ENCODE data around the gene HIVEP3.
A peak's percentile ranks its signal among the peaks of the same experiment; 100 is the strongest.

HIVEP3 gene

DNA sequence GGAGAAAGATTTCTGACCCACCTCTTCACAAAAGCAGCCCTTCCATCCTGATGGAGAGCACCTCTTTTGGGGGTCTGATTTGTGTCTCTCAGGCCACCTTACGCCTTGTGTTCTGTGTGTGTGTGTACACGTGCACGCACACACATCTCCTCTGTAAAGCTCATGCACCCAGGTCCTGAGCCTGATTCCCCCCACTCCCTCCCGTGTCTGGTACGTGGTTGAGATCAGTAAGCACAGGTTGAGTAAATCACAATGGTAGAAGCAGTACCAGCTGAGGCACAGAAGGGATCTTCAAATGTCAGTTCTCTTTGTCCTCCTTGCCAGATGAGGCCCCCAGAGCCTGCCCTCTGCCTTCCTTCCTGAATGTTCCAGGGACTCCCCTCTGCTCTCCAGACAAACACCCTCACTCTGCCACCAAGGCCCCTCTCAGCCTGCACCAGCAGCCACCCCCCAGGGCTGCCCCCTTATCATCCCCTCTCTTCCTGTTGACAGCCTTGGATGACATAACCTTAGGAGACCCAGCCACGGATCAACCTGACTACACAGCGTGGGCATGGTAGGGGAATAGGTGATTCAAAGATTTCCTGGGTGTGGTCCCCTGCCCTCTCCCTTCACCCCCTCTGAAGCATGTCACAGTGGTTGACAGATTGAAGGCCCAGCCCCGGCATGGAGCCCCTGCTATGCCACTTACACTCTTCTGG lies 112.8 kb downstream of the HIVEP3 start:
- peak overlapping the region; percentile 67 for H3K4me3 Mint-ChIP-seq
- H3K36me3 Mint-ChIP-seq (ENCODE audit: insufficient read depth) = peaks cover 8% of the 10 kb centered on the region
- peaks cover 75% of the 10 kb centered on the region for H3K4me1 Mint-ChIP-seq
- H3K27me3 Mint-ChIP-seq = no peaks in the 10 kb centered on the region
- peaks cover 5% of the 10 kb centered on the region for H3K9me3 Mint-ChIP-seq
- DNase-seq (ENCODE audit: low spot score in 2 of 2) (no peak), ATAC-seq (replicated peaks; ENCODE audit: extremely low read depth, poor library complexity, severe bottlenecking) (no peak)
- H3K27ac Mint-ChIP-seq (ENCODE audit: low read depth) = peak overlapping the region; percentile 95

DNA sequence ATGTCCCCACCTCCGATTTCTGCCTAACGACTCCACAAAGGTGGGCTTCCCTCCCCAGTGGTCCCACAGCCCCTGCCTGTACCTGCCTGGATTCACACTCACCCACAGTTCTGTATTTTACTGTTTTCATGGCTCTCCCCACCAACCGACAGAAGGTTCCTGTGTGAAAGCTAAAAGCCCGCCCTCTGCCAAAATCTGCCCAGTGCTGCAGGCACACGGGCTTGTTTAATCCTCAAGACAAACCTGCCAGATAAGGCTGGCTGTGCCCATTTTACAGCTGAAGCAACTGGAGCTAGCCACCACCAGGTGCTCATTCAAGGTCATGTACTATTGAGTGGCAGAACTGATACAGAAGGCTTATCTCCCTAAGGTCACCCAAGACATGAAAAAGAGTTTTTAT lies 114.5 kb downstream of the HIVEP3 start:
- Mint-ChIP-seq H3K27me3 (no peaks in the 10 kb centered on the region), H3K4me3 (peak overlapping the region; percentile 63), H3K4me1 (peaks cover 83% of the 10 kb centered on the region), H3K27ac (ENCODE audit: low read depth) (peak overlapping the region; percentile 97), H3K9me3 (peaks cover 5% of the 10 kb centered on the region), H3K36me3 (ENCODE audit: insufficient read depth) (peaks cover 8% of the 10 kb centered on the region)
- ATAC-seq (replicated peaks; ENCODE audit: extremely low read depth, poor library complexity, severe bottlenecking) (peak; percentile 41), DNase-seq (ENCODE audit: low spot score in 2 of 2) (peak in 1 of 2 donors; percentile 42)

DNA sequence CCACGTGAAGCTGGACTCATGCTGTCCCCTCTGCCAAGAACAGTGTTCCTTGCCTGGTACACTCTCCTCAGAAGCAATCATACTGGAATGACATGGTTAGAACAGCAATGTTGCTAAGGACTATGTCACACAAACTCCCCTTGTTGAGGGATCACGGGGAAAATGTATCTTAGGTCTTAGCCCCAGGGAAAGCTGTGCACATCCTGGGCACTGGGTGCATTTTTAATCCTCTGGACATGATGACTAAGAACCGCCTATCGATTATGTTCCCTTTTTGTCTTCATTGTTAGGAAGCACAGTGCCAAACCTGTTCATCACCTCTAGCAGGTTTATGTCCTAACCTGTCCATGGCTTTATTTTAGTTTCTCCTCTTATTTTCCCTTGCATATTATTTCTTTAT lies 115.1 kb downstream of the HIVEP3 start:
- H3K9me3 Mint-ChIP-seq = peaks cover 5% of the 10 kb centered on the region
- H3K4me1 Mint-ChIP-seq = peaks cover 89% of the 10 kb centered on the region
- ATAC-seq (replicated peaks; ENCODE audit: extremely low read depth, poor library complexity, severe bottlenecking) (no peak), DNase-seq (ENCODE audit: low spot score in 2 of 2) (no peak)
- peaks cover 8% of the 10 kb centered on the region for H3K36me3 Mint-ChIP-seq (ENCODE audit: insufficient read depth)
- no peaks in the 10 kb centered on the region for H3K27me3 Mint-ChIP-seq
- H3K4me3 Mint-ChIP-seq = peak overlapping the region; percentile 70
- peak overlapping the region; percentile 97 for H3K27ac Mint-ChIP-seq (ENCODE audit: low read depth)

DNA sequence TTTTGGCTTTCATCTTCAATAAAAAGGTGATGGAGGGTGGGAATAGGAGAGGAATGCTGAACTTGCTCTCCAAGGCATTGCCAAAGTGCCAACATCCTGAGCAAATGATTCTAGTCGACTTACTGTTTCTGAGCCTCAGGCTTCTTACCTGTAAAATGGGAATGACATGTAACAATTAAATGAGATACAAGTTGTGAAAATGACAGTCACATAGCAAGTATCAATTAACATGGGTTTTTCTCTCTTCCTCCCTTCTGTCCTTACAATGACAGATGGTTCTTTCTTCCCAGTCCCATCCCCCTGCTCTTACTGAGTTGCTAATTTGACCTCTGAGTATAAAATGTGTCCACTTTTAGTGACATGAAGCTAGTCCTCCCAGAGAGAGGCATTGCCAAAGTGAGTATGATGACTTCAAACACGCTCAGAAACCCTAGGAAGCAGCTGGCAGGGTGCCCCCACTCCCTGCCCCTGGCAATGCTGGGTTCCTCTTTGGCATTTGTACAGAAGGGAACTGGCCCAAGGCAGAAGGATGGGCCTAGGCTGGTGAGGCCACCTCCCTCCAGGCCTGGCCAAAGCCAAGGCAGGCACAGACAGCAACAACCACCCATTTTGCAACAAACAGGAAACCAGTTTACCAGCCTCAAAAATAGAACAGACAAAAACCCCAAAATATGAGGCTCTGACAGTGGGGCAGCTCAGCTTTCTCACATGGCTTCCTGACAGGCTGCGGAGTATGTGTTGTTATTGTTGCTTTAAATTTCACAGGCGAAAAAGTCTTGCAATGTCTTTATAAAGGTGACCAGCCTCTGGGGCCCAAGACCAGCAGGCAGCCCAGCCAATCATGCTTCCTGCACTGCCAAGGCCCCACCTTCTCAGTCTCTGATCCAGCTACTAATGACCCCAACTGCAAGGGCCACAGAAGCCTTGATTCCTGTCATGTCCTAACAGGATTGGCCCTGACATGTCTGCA lies 115.9 kb downstream of the HIVEP3 start:
- Mint-ChIP-seq H3K4me3 (peak overlapping the region; percentile 70), H3K27ac (ENCODE audit: low read depth) (peak overlapping the region; percentile 97), H3K9me3 (peaks cover 5% of the 10 kb centered on the region), H3K4me1 (peaks cover 83% of the 10 kb centered on the region), H3K36me3 (ENCODE audit: insufficient read depth) (peaks cover 8% of the 10 kb centered on the region), H3K27me3 (no peaks in the 10 kb centered on the region)
- ATAC-seq (replicated peaks; ENCODE audit: extremely low read depth, poor library complexity, severe bottlenecking) (peak; percentile 78), DNase-seq (ENCODE audit: low spot score in 2 of 2) (peak in 1 of 2 donors; percentile 47)

DNA sequence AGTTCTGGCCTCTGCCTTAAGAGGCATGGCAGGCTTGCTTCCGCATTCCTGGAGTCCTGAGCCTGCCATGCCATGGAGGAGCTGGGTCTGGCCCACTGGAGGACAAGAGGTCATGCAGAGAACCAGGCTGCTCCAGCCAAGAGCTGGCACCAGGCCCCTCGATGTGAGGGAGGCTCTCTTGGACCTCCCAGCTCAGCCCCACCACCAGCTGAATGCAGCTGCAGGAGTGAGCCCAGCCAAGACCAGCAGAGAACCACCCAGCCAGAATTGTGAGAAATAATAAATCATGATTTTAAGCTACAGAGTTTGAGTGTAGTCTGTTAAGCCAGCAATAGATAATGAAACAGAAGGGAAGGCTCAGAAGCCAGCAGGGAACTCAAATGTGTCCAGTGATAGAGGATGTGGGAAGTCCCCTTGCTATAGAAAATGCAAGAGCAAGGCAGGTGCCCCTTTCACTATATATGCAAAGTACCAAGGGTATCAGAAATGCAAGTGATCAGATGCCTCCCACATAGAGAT lies 118.4 kb downstream of the HIVEP3 start:
- no peak for DNase-seq (ENCODE audit: low spot score in 2 of 2)
- Mint-ChIP-seq H3K27ac (ENCODE audit: low read depth) (peak overlapping the region; percentile 97), H3K4me1 (peaks cover 63% of the 10 kb centered on the region), H3K36me3 (ENCODE audit: insufficient read depth) (peaks cover 8% of the 10 kb centered on the region), H3K27me3 (no peaks in the 10 kb centered on the region), H3K9me3 (peaks cover 5% of the 10 kb centered on the region), H3K4me3 (peak overlapping the region; percentile 13)
- no peak for ATAC-seq (replicated peaks; ENCODE audit: extremely low read depth, poor library complexity, severe bottlenecking)

DNA sequence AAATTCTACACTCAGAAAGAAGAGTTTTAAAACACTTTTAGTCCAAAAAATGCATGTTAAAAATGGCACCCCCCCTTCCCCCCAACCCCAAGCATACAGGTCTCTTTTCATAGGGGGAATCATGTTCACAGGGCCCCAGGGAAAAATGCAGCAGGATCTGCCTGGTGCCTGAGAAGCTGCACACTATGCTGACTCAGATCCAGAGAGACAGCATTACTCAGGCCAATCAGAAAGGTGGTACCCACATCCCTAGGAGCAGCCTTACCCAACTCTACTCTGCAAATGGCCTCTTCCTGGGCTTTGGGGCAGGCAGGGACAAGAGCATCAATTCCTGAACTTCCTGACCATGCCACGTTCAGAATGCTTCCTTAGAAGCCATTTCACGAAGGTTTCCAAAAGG lies 119.0 kb downstream of the HIVEP3 start:
- H3K4me3 Mint-ChIP-seq = peak overlapping the region; percentile 13
- ATAC-seq (replicated peaks; ENCODE audit: extremely low read depth, poor library complexity, severe bottlenecking) = no peak

DNA sequence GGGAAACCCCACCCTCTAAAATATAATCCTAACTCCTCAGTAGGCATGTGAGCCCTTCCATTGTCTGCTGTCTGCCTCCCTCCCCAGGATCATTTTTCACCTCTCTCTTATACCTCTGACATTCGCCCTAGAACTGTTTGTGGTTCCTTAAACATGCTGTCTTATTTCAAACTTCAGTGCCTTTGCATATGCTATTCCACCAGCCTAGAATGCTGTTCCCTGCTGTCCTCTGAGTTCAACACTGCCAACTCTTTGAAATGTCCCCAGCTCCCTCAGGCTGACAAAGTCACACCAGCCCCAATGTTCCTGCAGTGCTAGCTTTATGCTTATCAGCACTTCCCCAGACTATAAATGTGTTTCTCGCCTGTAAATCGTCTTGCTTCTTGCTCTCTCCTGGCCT lies 119.5 kb downstream of the HIVEP3 start:
- H3K36me3 Mint-ChIP-seq (ENCODE audit: insufficient read depth) = peaks cover 6% of the 10 kb centered on the region
- DNase-seq (ENCODE audit: low spot score in 2 of 2) (no peak), ATAC-seq (replicated peaks; ENCODE audit: extremely low read depth, poor library complexity, severe bottlenecking) (no peak)
- no peaks in the 10 kb centered on the region for H3K27me3 Mint-ChIP-seq
- H3K4me1 Mint-ChIP-seq = peaks cover 55% of the 10 kb centered on the region
- peaks cover 5% of the 10 kb centered on the region for H3K9me3 Mint-ChIP-seq
- H3K27ac Mint-ChIP-seq (ENCODE audit: low read depth) = peak overlapping the region; percentile 97
- no peak overlapping the region for H3K4me3 Mint-ChIP-seq

More for the DNA sequence above, 119.0 kb downstream of the HIVEP3 start:
- Mint-ChIP-seq H3K27ac (ENCODE audit: low read depth) (peak overlapping the region; percentile 97), H3K27me3 (no peaks in the 10 kb centered on the region), H3K36me3 (ENCODE audit: insufficient read depth) (peaks cover 8% of the 10 kb centered on the region), H3K9me3 (peaks cover 5% of the 10 kb centered on the region), H3K4me1 (peaks cover 60% of the 10 kb centered on the region)
- DNase-seq (ENCODE audit: low spot score in 2 of 2) = no peak

DNA sequence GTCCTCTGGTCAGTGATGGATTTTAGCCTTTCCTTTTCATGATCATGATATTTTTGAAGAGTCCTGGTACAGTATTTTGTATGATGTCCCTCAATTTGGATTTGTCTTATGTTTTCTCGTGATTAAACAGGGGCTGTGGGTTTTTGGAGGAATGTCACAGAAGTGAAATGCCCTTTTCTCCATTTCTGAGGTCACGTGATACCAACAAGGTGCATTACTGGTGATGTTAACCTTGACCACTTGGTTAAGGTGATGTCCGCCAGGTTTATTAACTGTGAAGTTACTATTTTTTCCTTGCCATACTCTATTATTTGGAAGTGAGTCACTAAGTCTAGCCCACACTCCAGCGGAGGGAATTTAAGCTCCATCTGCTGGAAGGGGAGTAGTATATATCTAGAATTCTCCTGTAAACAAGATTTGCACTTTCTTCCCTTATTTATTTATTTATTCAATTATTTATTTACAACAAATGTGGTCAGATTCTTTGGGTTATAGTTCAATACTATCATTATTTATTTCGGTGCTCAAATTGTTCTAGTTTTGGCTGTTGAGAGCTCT lies 123.4 kb downstream of the HIVEP3 start:
- H3K4me1 Mint-ChIP-seq = peaks cover 58% of the 10 kb centered on the region
- H3K27ac Mint-ChIP-seq (ENCODE audit: low read depth) = no peak overlapping the region
- H3K27me3 Mint-ChIP-seq = no peaks in the 10 kb centered on the region
- peaks cover 2% of the 10 kb centered on the region for H3K36me3 Mint-ChIP-seq (ENCODE audit: insufficient read depth)
- no peaks in the 10 kb centered on the region for H3K9me3 Mint-ChIP-seq
- ATAC-seq (replicated peaks; ENCODE audit: extremely low read depth, poor library complexity, severe bottlenecking) (no peak), DNase-seq (ENCODE audit: low spot score in 2 of 2) (no peak)
- H3K4me3 Mint-ChIP-seq = no peak overlapping the region

DNA sequence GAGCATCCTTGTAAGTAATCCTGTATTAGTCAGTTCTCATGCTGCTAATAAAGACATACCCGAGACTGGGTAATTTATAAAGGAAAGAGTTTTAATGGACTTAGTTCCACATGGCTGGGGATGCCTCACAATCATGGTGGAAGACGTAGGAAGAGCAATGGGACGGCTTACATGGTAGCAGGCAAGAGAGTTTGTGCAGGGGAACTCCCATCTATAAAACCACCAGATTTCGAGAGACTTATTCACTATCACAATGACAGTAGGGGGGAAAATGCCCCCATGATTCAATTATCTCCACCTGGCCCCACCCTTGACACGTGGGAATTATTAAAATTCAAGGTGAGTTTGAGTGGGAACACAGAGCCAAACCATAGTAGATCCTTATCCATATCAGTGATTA lies 124.7 kb downstream of the HIVEP3 start:
- no peak overlapping the region for H3K27ac Mint-ChIP-seq (ENCODE audit: low read depth)
- H3K4me1 Mint-ChIP-seq = peaks cover 56% of the 10 kb centered on the region
- H3K27me3 Mint-ChIP-seq = no peaks in the 10 kb centered on the region

DNA sequence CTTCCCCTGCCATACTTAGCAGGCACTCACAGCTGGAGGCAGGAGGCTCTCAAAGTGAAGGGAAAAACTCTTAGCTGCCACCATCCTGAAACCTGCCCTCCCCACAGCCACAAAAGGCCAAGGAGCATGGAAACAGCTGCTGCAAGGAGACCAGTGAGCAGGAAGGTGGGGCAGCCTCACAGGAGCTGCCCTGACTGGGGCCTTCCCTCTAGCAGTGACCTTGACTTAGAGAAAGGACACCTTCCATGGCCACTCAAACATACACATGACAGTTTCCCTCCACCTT lies 126.3 kb downstream of the HIVEP3 start:
- ATAC-seq (replicated peaks; ENCODE audit: extremely low read depth, poor library complexity, severe bottlenecking) (no peak), DNase-seq (ENCODE audit: low spot score in 2 of 2) (no peak)
- H3K4me3 Mint-ChIP-seq = peak overlapping the region; percentile 58
- H3K9me3 Mint-ChIP-seq = no peaks in the 10 kb centered on the region
- peak overlapping the region; percentile 52 for H3K27ac Mint-ChIP-seq (ENCODE audit: low read depth)
- peaks cover 2% of the 10 kb centered on the region for H3K36me3 Mint-ChIP-seq (ENCODE audit: insufficient read depth)
- no peaks in the 10 kb centered on the region for H3K27me3 Mint-ChIP-seq
- H3K4me1 Mint-ChIP-seq = peaks cover 56% of the 10 kb centered on the region

More for the DNA sequence above, 124.7 kb downstream of the HIVEP3 start:
- Mint-ChIP-seq H3K9me3 (no peaks in the 10 kb centered on the region), H3K4me3 (no peak overlapping the region), H3K36me3 (ENCODE audit: insufficient read depth) (peaks cover 2% of the 10 kb centered on the region)
- no peak for DNase-seq (ENCODE audit: low spot score in 2 of 2)
- no peak for ATAC-seq (replicated peaks; ENCODE audit: extremely low read depth, poor library complexity, severe bottlenecking)

DNA sequence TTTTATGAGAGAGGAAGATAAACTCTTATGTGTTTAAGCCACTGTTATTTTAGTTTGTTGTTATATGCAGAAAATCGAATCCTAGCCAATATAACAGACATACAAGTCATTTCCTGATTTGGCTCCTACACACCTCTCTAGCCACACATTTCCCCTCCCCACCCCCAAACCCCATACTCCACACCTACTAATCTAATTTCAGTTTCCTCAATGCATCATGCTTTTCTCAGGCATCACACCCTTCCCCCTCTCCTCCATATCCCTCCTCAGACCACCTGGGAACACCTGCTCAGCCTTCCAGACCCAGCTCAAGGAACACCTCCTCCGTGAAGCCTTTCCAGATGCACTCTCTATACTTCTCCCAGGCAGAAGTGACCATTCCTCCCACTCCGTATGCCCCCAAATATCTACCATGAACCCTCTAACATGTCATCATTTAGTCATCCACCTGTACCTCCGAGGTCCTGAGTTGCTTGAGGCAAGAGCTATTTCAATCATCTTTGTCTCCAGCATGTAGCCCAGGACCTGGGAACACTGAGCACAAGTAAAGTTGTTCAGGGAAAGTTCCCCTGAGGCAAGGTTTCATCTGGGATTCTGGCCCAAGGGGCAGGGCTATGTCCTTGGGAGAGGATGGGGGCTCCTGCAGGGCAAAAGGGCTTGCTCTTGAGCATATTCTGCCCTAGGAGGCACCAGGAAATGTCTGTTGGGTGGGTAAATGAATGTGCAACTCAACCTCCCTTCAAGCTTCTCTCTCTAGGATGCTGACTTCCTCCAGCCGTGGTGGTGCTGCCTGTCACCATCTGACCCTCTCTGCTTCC lies 126.8 kb downstream of the HIVEP3 start:
- DNase-seq (ENCODE audit: low spot score in 2 of 2) (no peak), ATAC-seq (replicated peaks; ENCODE audit: extremely low read depth, poor library complexity, severe bottlenecking) (peak; percentile 81)
- H3K36me3 Mint-ChIP-seq (ENCODE audit: insufficient read depth) = peaks cover 2% of the 10 kb centered on the region
- peaks cover 56% of the 10 kb centered on the region for H3K4me1 Mint-ChIP-seq
- no peaks in the 10 kb centered on the region for H3K9me3 Mint-ChIP-seq
- H3K4me3 Mint-ChIP-seq = peak overlapping the region; percentile 58
- H3K27me3 Mint-ChIP-seq = no peaks in the 10 kb centered on the region
- H3K27ac Mint-ChIP-seq (ENCODE audit: low read depth) = peak overlapping the region; percentile 52

DNA sequence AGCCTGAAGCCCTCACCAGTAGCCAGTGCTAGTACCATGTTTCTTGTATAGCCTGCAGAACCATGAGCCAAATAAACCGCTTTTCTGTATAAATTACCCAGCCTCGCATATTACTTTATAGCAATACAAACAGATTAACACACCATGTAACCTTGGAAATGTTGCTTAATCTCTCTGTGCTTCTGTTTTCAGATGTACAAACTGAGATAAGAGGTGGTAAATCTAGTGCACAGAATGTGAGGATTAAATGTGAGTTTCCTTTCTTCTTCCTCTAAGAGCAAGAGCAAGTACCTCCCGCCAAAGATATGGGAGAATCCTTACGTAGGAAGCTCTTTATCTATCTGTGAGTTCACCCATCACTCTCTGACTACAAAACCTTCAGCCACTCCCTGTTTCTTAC lies 128.4 kb downstream of the HIVEP3 start:
- Mint-ChIP-seq H3K36me3 (ENCODE audit: insufficient read depth) (peaks cover 2% of the 10 kb centered on the region), H3K27me3 (no peaks in the 10 kb centered on the region), H3K4me1 (peaks cover 52% of the 10 kb centered on the region), H3K4me3 (peak overlapping the region; percentile 58), H3K27ac (ENCODE audit: low read depth) (peak overlapping the region; percentile 52), H3K9me3 (no peaks in the 10 kb centered on the region)
- no peak for ATAC-seq (replicated peaks; ENCODE audit: extremely low read depth, poor library complexity, severe bottlenecking)
- no peak for DNase-seq (ENCODE audit: low spot score in 2 of 2)

All from central memory CD8-positive, alpha-beta T cell (primary cell).